Muscle of leg (tissue), 11 donors: ENCODE results near the gene MAP3K13. TPM values are rescaled to one million over a fixed set of nuclear protein-coding genes. Genes with fewer than 3 reads are reported as not detected.
"Not testable (repeated sequence)": the region's sequence is repeated elsewhere in the genome, so short reads cannot be mapped to it uniquely, and the experiment has no call there.

Experiments used
- DNase-seq: peaks from one replicate; pipeline ENCODE4 v3.0.0; 2013
- H3K27ac ChIP-seq: one replicate; pipeline ENCODE4 v1.5.1; 2013; ENCODE audit warnings: mild to moderate bottlenecking, low read length, control low read depth
- H3K27me3 ChIP-seq: one replicate; pipeline ENCODE4 v1.6.1; 2013; ENCODE audit warnings: low read length; ENCODE audit not compliant: control insufficient read depth, insufficient read depth
- H3K36me3 ChIP-seq: one replicate; pipeline ENCODE4 v1.6.1; 2013; ENCODE audit warnings: low read length; ENCODE audit not compliant: control insufficient read depth, insufficient read depth
- H3K4me1 ChIP-seq: one replicate; pipeline ENCODE4 v1.6.1; 2013; ENCODE audit warnings: low read length; ENCODE audit not compliant: control insufficient read depth, insufficient read depth
- H3K4me3 ChIP-seq: one replicate; pipeline ENCODE4 v1.5.1; 2013; ENCODE audit warnings: low read length, control low read depth
- H3K9me3 ChIP-seq: replicated peaks from 2 replicates; pipeline ENCODE4 v1.6.1; 2013; ENCODE audit warnings: low read depth, low read length; ENCODE audit not compliant: control insufficient read depth
- whole genome bisulfite sequencing: methylation state at CpG from one replicate; pipeline ENCODE4 v1.1.5; 2013; ENCODE audit warnings: missing lambda C conversion rate; ENCODE audit not compliant: insufficient coverage; 5-methylcytosine and 5-hydroxymethylcytosine counted together
- polyA plus RNA-seq, 8 donors: library from polyadenylated mRNA; unstranded; fragments of 120-200 nt; gene quantifications; one replicate each; pipeline versions ENCODE4 v1.2.1 to v1.2.3, GENCODE V29; 2013; ENCODE audit warnings: inconsistent platforms in 1 of 8, low replicate concordance in 1 of 8; ENCODE audit not compliant: insufficient read length in 8 of 8, insufficient read depth in 1 of 8
- total RNA-seq: library from RNA; stranded (reverse); fragments of 120-200 nt; gene quantifications from one replicate; pipeline ENCODE4 v1.2.4, GENCODE V29; 2013

The MAP3K13 gene
- total and polyA plus RNA-seq, 9 donors: 12.4 to 22.7 (median 14.1) TPM

GRCh38 chr3:185365291-185366073 lies 2.5 kb downstream of the MAP3K13 start:
- peaks cover 2% of the 10 kb centered on the region for H3K27me3 ChIP-seq
- H3K4me3 ChIP-seq: no peak overlapping the region
- H3K4me1 ChIP-seq: no peaks in the 10 kb centered on the region
- no peaks in the 10 kb centered on the region for H3K36me3 ChIP-seq
- no peak for DNase-seq
- no peaks in the 10 kb centered on the region for H3K9me3 ChIP-seq
- WGBS: 40% methylated on average over 1 of the region's 3 CpGs
- no peak overlapping the region for H3K27ac ChIP-seq

GRCh38 chr3:185366074-185366335 lies 3.1 kb downstream of the MAP3K13 start:
- H3K36me3 ChIP-seq: no peaks in the 10 kb centered on the region
- WGBS: no CpG with 5 or more reads among the region's 1 CpG
- H3K27ac ChIP-seq: no peak overlapping the region
- no peaks in the 10 kb centered on the region for H3K9me3 ChIP-seq
- no peak for DNase-seq
- H3K27me3 ChIP-seq: peaks cover 2% of the 10 kb centered on the region
- no peaks in the 10 kb centered on the region for H3K4me1 ChIP-seq
- H3K4me3 ChIP-seq: no peak overlapping the region

GRCh38 chr3:185366913-185367312 lies 4.0 kb downstream of the MAP3K13 start:
- no peak for DNase-seq
- H3K36me3 ChIP-seq: no peaks in the 10 kb centered on the region
- H3K9me3 ChIP-seq: no peaks in the 10 kb centered on the region
- H3K4me3 ChIP-seq: no peak overlapping the region
- no peak overlapping the region for H3K27ac ChIP-seq
- H3K27me3 ChIP-seq: peaks cover 2% of the 10 kb centered on the region
- H3K4me1 ChIP-seq: no peaks in the 10 kb centered on the region

- no CpG with 5 or more reads among the region's 6 CpGs for WGBS
- not testable (repeated sequence) for H3K36me3 ChIP-seq, H3K4me1 ChIP-seq, H3K4me3 ChIP-seq, H3K27ac ChIP-seq, DNase-seq, H3K9me3 ChIP-seq, H3K27me3 ChIP-seq
Measured at GRCh38 chr3:185370349-185370748, 7.4 kb downstream of the MAP3K13 start.

GRCh38 chr3:185371306-185372074 lies 8.6 kb downstream of the MAP3K13 start:
- WGBS: 70% methylated on average over 1 of the region's 2 CpGs

GRCh38 chr3:185381320-185382058 lies 18.6 kb downstream of the MAP3K13 start:
- no CpG with 5 or more reads among the region's 2 CpGs for WGBS
- no peak overlapping the region for H3K27ac ChIP-seq
- no peak for DNase-seq
- no peaks in the 10 kb centered on the region for H3K36me3 ChIP-seq
- H3K9me3 ChIP-seq: no peaks in the 10 kb centered on the region
- no peak overlapping the region for H3K4me3 ChIP-seq
- H3K27me3 ChIP-seq: no peaks in the 10 kb centered on the region
- no peaks in the 10 kb centered on the region for H3K4me1 ChIP-seq

More at GRCh38 chr3:185371306-185372074, 8.6 kb downstream of the MAP3K13 start:
- Histone ChIP-seq H3K4me1 (no peaks in the 10 kb centered on the region), H3K4me3 (no peak overlapping the region), H3K36me3 (no peaks in the 10 kb centered on the region), H3K9me3 (no peaks in the 10 kb centered on the region), H3K27ac (no peak overlapping the region), H3K27me3 (no peaks in the 10 kb centered on the region)
- no peak for DNase-seq

GRCh38 chr3:185382154-185382553 lies 19.2 kb downstream of the MAP3K13 start:
- no peaks in the 10 kb centered on the region for H3K9me3 ChIP-seq
- H3K4me1 ChIP-seq: no peaks in the 10 kb centered on the region
- no peak for DNase-seq
- H3K27me3 ChIP-seq: no peaks in the 10 kb centered on the region
- WGBS: no CpG with 5 or more reads among the region's 1 CpG
- no peak overlapping the region for H3K27ac ChIP-seq
- no peak overlapping the region for H3K4me3 ChIP-seq
- no peaks in the 10 kb centered on the region for H3K36me3 ChIP-seq

- DNase-seq: not testable (repeated sequence)
Measured at GRCh38 chr3:185386515-185386914, 23.6 kb downstream of the MAP3K13 start.

GRCh38 chr3:185387646-185388045 lies 24.7 kb downstream of the MAP3K13 start:
- no peaks in the 10 kb centered on the region for H3K9me3 ChIP-seq
- no peak for DNase-seq
- no peak overlapping the region for H3K27ac ChIP-seq
- no peak overlapping the region for H3K4me3 ChIP-seq
- H3K27me3 ChIP-seq: no peaks in the 10 kb centered on the region
- no peaks in the 10 kb centered on the region for H3K4me1 ChIP-seq
- no peaks in the 10 kb centered on the region for H3K36me3 ChIP-seq
- WGBS: no CpG with 5 or more reads among the region's 1 CpG

More at GRCh38 chr3:185386515-185386914, 23.6 kb downstream of the MAP3K13 start:
- not testable (repeated sequence) for H3K9me3 ChIP-seq, H3K27ac ChIP-seq, H3K36me3 ChIP-seq, H3K4me3 ChIP-seq, H3K4me1 ChIP-seq, H3K27me3 ChIP-seq
- WGBS: no CpG with 5 or more reads among the region's 3 CpGs

- H3K4me1 ChIP-seq: no peaks in the 10 kb centered on the region
- no peaks in the 10 kb centered on the region for H3K9me3 ChIP-seq
- no peaks in the 10 kb centered on the region for H3K27me3 ChIP-seq
- no CpG with 5 or more reads among the region's 3 CpGs for WGBS
- no peak overlapping the region for H3K27ac ChIP-seq
- no peaks in the 10 kb centered on the region for H3K36me3 ChIP-seq
- H3K4me3 ChIP-seq: no peak overlapping the region
- no peak for DNase-seq
Measured at GRCh38 chr3:185393055-185393454, 30.1 kb downstream of the MAP3K13 start.
